K562 (cell line): ENCODE results near the gene TLE3. TPM values are rescaled to one million over a fixed set of nuclear protein-coding genes. Genes with fewer than 3 reads are reported as not detected.

Experiments
- ATAC-seq: fragments of 200-7000 bp; cut with Tn5 transposase; 3 replicates; pipeline ENCODE4 v1.9.1; 2020; ENCODE audit warnings: moderate library complexity
- BruUV-seq: library from RNA; stranded (reverse); fragments of 400-500 nt; replicated peaks from 2 replicates; lab custom pipeline; 2021; lab: Mats Ljungman, UMichigan
- CTCF ChIA-PET: fragments of 300-600 bp; formaldehyde crosslinking; extraction: SDS; loops from one replicate; lab custom pipeline; 2021; ENCODE audit warnings: low intra/inter-chr PET ratio; lab: Yijun Ruan, JAX
- POLR2A ChIA-PET: fragments of 300-600, 350-650 bp; sonication (Branson Sonifier 250); formaldehyde crosslinking; extraction: SDS; loops from one replicate; lab custom pipeline; 2021; ENCODE audit warnings: antibody characterized with exemption, inconsistent platforms; lab: Yijun Ruan, JAX
- DNase-seq, 4 experiments: peaks; one replicate each; pipeline versions ENCODE4 v3.0.0 to v3.0.0-alpha.2; 2011 to 2018; ENCODE audit warnings: low spot score in 3 of 4, mixed read lengths in 3 of 4; ENCODE audit errors: extremely low read depth in 1 of 4
- FAIRE-seq: peaks from 2 replicates; lab custom pipeline; 2011; peaks lifted over from hg19 to GRCh38; lab: Jason Lieb, UNC
- H2AFZ ChIP-seq: 2 replicates; pipeline ENCODE4 v1.6.0; 2011; ENCODE audit warnings: low read depth, low read length, control low read depth, inconsistent platforms
- H3K27ac ChIP-seq: fragments of 200-600 bp; 3 replicates; pipeline ENCODE4 v1.8.0; 2011; ENCODE audit warnings: low read depth, mild to moderate bottlenecking, control low read depth, inconsistent platforms, low read length, moderate library complexity, mixed read lengths; ENCODE audit errors: extremely low read depth
- H3K27me3 ChIP-seq, 2 experiments: fragments of 300-600 bp in 1 of 2; 2 replicates in 1 of 2; 3 replicates in 1 of 2; pipeline versions ENCODE4 v1.6.0 to v1.8.0; 2011; ENCODE audit warnings: inconsistent platforms in 2 of 2, low read length in 2 of 2, mild to moderate bottlenecking in 1 of 2, mixed read lengths in 1 of 2, moderate library complexity in 1 of 2; ENCODE audit not compliant: control insufficient read depth in 2 of 2, insufficient read depth in 2 of 2
- H3K36me3 ChIP-seq: fragments of 300-600 bp; 3 replicates; pipeline ENCODE4 v1.8.0; 2011; ENCODE audit warnings: mild to moderate bottlenecking, low read length, inconsistent platforms; ENCODE audit not compliant: control insufficient read depth, insufficient read depth
- H3K4me1 ChIP-seq, 2 experiments: fragments of 200-600 bp in 1 of 2; replicated peaks in 1 of 2; 2 replicates in 1 of 2; 3 replicates in 1 of 2; pipeline versions ENCODE4 v1.5.1 to v1.8.0; 2011; ENCODE audit warnings: inconsistent platforms in 2 of 2, low read length in 2 of 2, mild to moderate bottlenecking in 1 of 2, mixed read lengths in 1 of 2, moderate library complexity in 1 of 2; ENCODE audit not compliant: control insufficient read depth in 2 of 2, insufficient read depth in 2 of 2
- H3K4me2 ChIP-seq: 2 replicates; pipeline ENCODE4 v1.6.1; 2011; ENCODE audit warnings: low read length, control low read depth, inconsistent platforms, mixed read lengths; ENCODE audit not compliant: insufficient read depth
- H3K4me3 ChIP-seq: fragments of 200-600 bp; sonication (generic), shearing (Covaris generic); 2 replicates; pipeline ENCODE4 v1.5.1; 2016; ENCODE audit warnings: control low read depth, inconsistent platforms
- H3K79me2 ChIP-seq: fragments of 200-600 bp; 3 replicates; pipeline ENCODE4 v1.8.0; 2011; ENCODE audit warnings: low read length, inconsistent platforms; ENCODE audit not compliant: control insufficient read depth, insufficient read depth
- H3K9ac ChIP-seq, 2 experiments: 2 replicates each; pipeline versions ENCODE4 v1.6.0 to v1.6.1; 2011; ENCODE audit warnings: low read depth in 2 of 2, low read length in 2 of 2, control low read depth in 1 of 2, inconsistent platforms in 1 of 2, mild to moderate bottlenecking in 1 of 2, mixed read lengths in 1 of 2; ENCODE audit not compliant: insufficient read depth in 1 of 2
- H3K9me1 ChIP-seq: one replicate; pipeline ENCODE4 v1.6.0; 2011; ENCODE audit warnings: inconsistent platforms, mild to moderate bottlenecking, low read length, moderate library complexity; ENCODE audit not compliant: control insufficient read depth, insufficient read depth
- H3K9me3 ChIP-seq: replicated peaks from 2 replicates; pipeline ENCODE4 v1.5.1; 2011; ENCODE audit warnings: low read depth, low read length, inconsistent platforms; ENCODE audit not compliant: control insufficient read depth, insufficient read depth
- H4K20me1 ChIP-seq: replicated peaks from 2 replicates; pipeline ENCODE4 v1.6.1; 2011; ENCODE audit warnings: low read length, inconsistent platforms, mixed read lengths; ENCODE audit not compliant: control insufficient read depth, insufficient read depth
- ADNP ChIP-seq: fragments of 200-800 bp; sonication (Bioruptor generic); IDR thresholded peaks from 2 replicates; pipeline ENCODE4 v1.6.1; 2016; ENCODE audit warnings: missing genetic modification characterization, missing compliant biosample characterization
- BCOR ChIP-seq: fragments of 450-650 bp; IDR thresholded peaks from 2 replicates; pipeline ENCODE4 v1.6.1; 2016
- KDM1A ChIP-seq, 2 experiments: fragments of 450-650 bp; IDR thresholded peaks; 2 replicates each; pipeline ENCODE4 v1.6.1; 2016; ENCODE audit warnings: mild to moderate bottlenecking in 2 of 2
- MEIS2 ChIP-seq: fragments of 450-650 bp; IDR thresholded peaks from 2 replicates; pipeline ENCODE4 v1.6.1; 2014; ENCODE audit warnings: mild to moderate bottlenecking; ENCODE audit not compliant: partially characterized antibody
- PTBP1 ChIP-seq: fragments of 200-400 bp; formaldehyde crosslinking; IDR thresholded peaks from 2 replicates; pipeline ENCODE4 v1.6.1; 2017; ENCODE audit warnings: low read depth, low read length
- RBM25 ChIP-seq: fragments of 200-400 bp; formaldehyde crosslinking; IDR thresholded peaks from 2 replicates; pipeline ENCODE4 v1.6.1; 2018; ENCODE audit warnings: low read length, low read depth, moderate library complexity; ENCODE audit not compliant: severe bottlenecking
- SMARCA5 ChIP-seq: fragments of 450-650 bp; IDR thresholded peaks from 2 replicates; pipeline ENCODE4 v1.6.1; 2016
- ZNF511 ChIP-seq: sonication (generic); formaldehyde crosslinking; IDR thresholded peaks from 2 replicates; pipeline ENCODE4 v1.8.0; 2022; ENCODE audit warnings: mild to moderate bottlenecking, missing genetic modification reagents
- WGBS: fragments of 100-300 bp; shearing (Covaris generic); methylation state at CpG from one replicate; pipeline ENCODE4 v1.1.6; 2016; ENCODE audit warnings: low coverage, mixed read lengths; ENCODE audit not compliant: insufficient coverage; ENCODE audit errors: missing lambda C conversion rate; 5-methylcytosine and 5-hydroxymethylcytosine counted together
- in situ Hi-C: fragments of 300-500 bp; cut with MboI; formaldehyde crosslinking; loops from 4 replicates; pipeline ENCODE4 v1.15.0; 2018; ENCODE audit warnings: inconsistent platforms, mixed read lengths
- intact Hi-C: fragments of 100-400 bp; cut with micrococcal nuclease; formaldehyde crosslinking; loops from 2 replicates; pipeline ENCODE4 v1.14.2; 2022
- polyA plus RNA-seq, 8 experiments: library from polyadenylated mRNA; depleted of rRNA in 4 of 8; stranded (reverse) in 5 of 8; unstranded in 3 of 8; fragments of >200 nt; fragmentation: Nextera tagmentation in 2 of 8; fragmentation: Illumina TruSeq in 1 of 8; extraction: Ambion mirVana in 2 of 8; extraction: Trizol in 1 of 8; gene quantifications; 2 replicates each; pipeline versions ENCODE4 v1.2.1 to v1.2.3, GENCODE V29; 2011 to 2014; ENCODE audit warnings: inconsistent platforms in 1 of 8, missing spikeins in 1 of 8
- total RNA-seq, 7 experiments: library from RNA; depleted of rRNA in 6 of 7; stranded (reverse); fragments of >200 nt in 6 of 7; fragmentation: Illumina TruSeq in 2 of 7; extraction: Trizol in 2 of 7; gene quantifications; 2 replicates each; pipeline versions ENCODE4 v1.2.1 to v1.2.3, GENCODE V29; 2011 to 2021; ENCODE audit warnings: low replicate concordance in 1 of 7

The TLE3 gene
- total and polyA plus RNA-seq, 9 of the 15 experiments (the other 6 are each of a cell fraction or from before 2014, with no cell fraction given): 1.5 to 84.2 (median 14.1) TPM

GRCh38 chr15:70140543-70141375 lies 43.0 kb upstream of the TLE3 start:
- Histone ChIP-seq H3K4me3 (no peak overlapping the region), H3K4me2 (peak overlapping the region; percentile 14; the same call in 1 of the 2 replicates), H3K27me3 (peaks cover 23 to 68% of the 10 kb centered on the region in 2 experiments), H3K4me1 (peaks cover 0 to 6% of the 10 kb centered on the region in 2 experiments; a peak in 3 of 5 replicates), H2AFZ (no peak overlapping the region), H3K36me3 (no peaks in the 10 kb centered on the region), H3K27ac (no peak overlapping the region), H3K9ac (peak overlapping the region in 1 of 2 experiments; percentile 36; a peak in 1 of 4 replicates), H3K79me2 (no peaks in the 10 kb centered on the region), H4K20me1 (no peaks in the 10 kb centered on the region), H3K9me1 (no peaks in the 10 kb centered on the region), H3K9me3 (no peaks in the 10 kb centered on the region)
- 23% methylated on average over 12 of the region's 12 CpGs for WGBS
- intact Hi-C loops: no loop called here
- DNase-seq (no peak), FAIRE-seq (no peak), ATAC-seq (peak; percentile 20; the same call in 1 of the 3 replicates)
- peak in 1 of 2 experiments; percentile 48; a peak in 1 of 4 replicates for TF ChIP-seq KDM1A (IDR thresholded peaks at IDR 0.05)
- TF ChIP-seq BCOR: peak; percentile 76
- TF ChIP-seq RBM25: peak; percentile 88
- peak; percentile 30; the same call in 1 of the 2 replicates for TF ChIP-seq SMARCA5
- TF ChIP-seq PTBP1: no peak
- no peak for TF ChIP-seq MEIS2
- TF ChIP-seq ADNP: peak; percentile 77
- no peak for TF ChIP-seq ZNF511 (CRISPR knock-in tag)
- ChIA-PET POLR2A (interaction anchor here (0.6 to 1.2 kb wide), 2 partner anchors 546 to 1642 kb away, joined by 3 read pairs; no protein-coding TSS in a partner anchor), CTCF (no interaction called here)
- no TSS peak for BruUV-seq
- in situ Hi-C loops: no loop called here
